ENCODE data around the gene ZSCAN30.

DNA sequence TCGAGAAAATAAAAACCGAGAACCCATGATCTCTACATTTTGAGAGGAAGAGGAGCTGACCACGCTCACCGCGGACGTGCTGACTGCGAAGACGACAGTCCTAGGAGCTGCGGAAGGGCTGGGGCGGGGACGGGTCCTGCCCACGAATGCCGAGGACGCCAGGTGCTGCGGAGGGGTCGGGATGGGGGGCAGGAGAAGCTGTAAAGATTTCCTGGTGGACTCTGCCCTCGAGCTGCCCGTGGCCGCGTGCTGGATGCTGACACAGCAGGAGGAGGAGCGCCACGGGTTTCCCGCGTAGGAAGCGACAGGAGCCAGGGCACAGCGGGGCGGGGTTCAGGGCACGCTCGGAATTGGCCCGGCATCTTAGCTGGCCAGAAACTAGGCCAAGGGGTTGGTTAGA is 22.2 kb downstream of the ZSCAN30 start:
- TF ChIP-seq POLR2AphosphoS5 (IDR thresholded peaks at IDR 0.05; ENCODE audit: low read depth, low read length) = no peak
- TF ChIP-seq SIN3A (IDR thresholded peaks at IDR 0.05; ENCODE audit: borderline replicate concordance, insufficient read depth, low read length) = no peak

Measured in PFSK-1 (cell line).